GM12878 (cell line): ENCODE data around the gene ERCC5. TPM values are rescaled to one million over a fixed set of nuclear protein-coding genes. Genes with fewer than 3 reads are reported as not detected.

Experiments
- BHLHE40 ChIP-seq, 2 experiments: fragments of 450-650 bp in 1 of 2; IDR thresholded peaks; 2 replicates each; pipeline ENCODE4 v1.6.1; 2011 to 2017; ENCODE audit warnings: low read depth in 2 of 2, borderline replicate concordance in 1 of 2, improper control_type of control experiment in 1 of 2, low read length in 1 of 2, mild to moderate bottlenecking in 1 of 2
- IKZF2 ChIP-seq, 2 experiments: fragments of 450-650 bp; IDR thresholded peaks; 2 replicates each; pipeline ENCODE4 v1.6.1; 2017; ENCODE audit warnings: mild to moderate bottlenecking in 2 of 2, moderate library complexity in 2 of 2
- IRF4 ChIP-seq: IDR thresholded peaks from 2 replicates; pipeline ENCODE4 v1.6.1; 2011; ENCODE audit warnings: low read depth, low read length
- KDM1A ChIP-seq: fragments of 200-600 bp; sonication (generic); IDR thresholded peaks from 2 replicates; pipeline ENCODE4 v1.6.1; 2016; ENCODE audit warnings: borderline replicate concordance
- NR2C2 ChIP-seq: IDR thresholded peaks from 2 replicates; pipeline ENCODE4 v1.6.1; 2011; ENCODE audit warnings: borderline replicate concordance, low read depth; ENCODE audit not compliant: control insufficient read depth, insufficient read length
- PAX8 ChIP-seq: fragments of 450-650 bp; IDR thresholded peaks from 2 replicates; pipeline ENCODE4 v1.6.1; 2017; ENCODE audit warnings: mild to moderate bottlenecking, moderate library complexity
- POLR2AphosphoS2 ChIP-seq: IDR thresholded peaks from 2 replicates; pipeline ENCODE4 v1.6.1; 2011; ENCODE audit warnings: low read depth, mild to moderate bottlenecking, low read length, improper control_type of control experiment, moderate library complexity
- RB1 ChIP-seq: fragments of 450-650 bp; formaldehyde crosslinking; IDR thresholded peaks from 2 replicates; pipeline ENCODE4 v1.6.1; 2017; ENCODE audit warnings: mild to moderate bottlenecking, borderline replicate concordance
- SPI1 ChIP-seq: IDR thresholded peaks from 2 replicates; pipeline ENCODE4 v1.6.1; 2011; ENCODE audit warnings: low read depth, mild to moderate bottlenecking, low read length, moderate library complexity, borderline replicate concordance; ENCODE audit not compliant: insufficient read depth
- STAT1 ChIP-seq: fragments of 450-650 bp; conservative IDR thresholded peaks from 2 replicates; pipeline ENCODE4 v1.6.1; 2014; ENCODE audit warnings: antibody characterized with exemption, mild to moderate bottlenecking
- ZNF207 ChIP-seq: fragments of 450-650 bp; IDR thresholded peaks from 2 replicates; pipeline ENCODE4 v1.6.1; 2014; ENCODE audit warnings: antibody characterized with exemption, mild to moderate bottlenecking, borderline replicate concordance
- ZSCAN29 ChIP-seq: fragments of 450-650 bp; IDR thresholded peaks from 2 replicates; pipeline ENCODE4 v1.6.1; 2017; ENCODE audit warnings: mild to moderate bottlenecking, moderate library complexity
- polyA plus RNA-seq, 11 experiments: library from polyadenylated mRNA; depleted of rRNA in 4 of 11; unstranded in 6 of 11; stranded (reverse) in 5 of 11; fragments of >200 nt; fragmentation: Nextera tagmentation in 4 of 11; fragmentation: Illumina TruSeq in 1 of 11; extraction: Ambion mirVana in 4 of 11; extraction: Trizol in 1 of 11; gene quantifications; 1 replicate in 1 of 11; 2 replicates in 10 of 11; pipeline versions ENCODE4 v1.2.1 to v1.2.3, GENCODE V29; 2011 to 2016; ENCODE audit warnings: inconsistent platforms in 2 of 11, missing spikeins in 2 of 11, low read depth in 1 of 11
- total RNA-seq, 4 experiments: library from RNA; depleted of rRNA in 3 of 4; stranded (reverse); fragments of >200 nt in 3 of 4; fragmentation: Illumina TruSeq in 1 of 4; extraction: Trizol in 1 of 4; gene quantifications; 2 replicates each; pipeline versions ENCODE4 v1.2.1 to v1.2.3, GENCODE V29; 2013 to 2021
- TF ChIP-seq, protein P1 (sequence below): fragments of 450-650 bp; IDR thresholded peaks from 2 replicates; pipeline ENCODE4 v1.6.1; 2017; ENCODE audit warnings: borderline replicate concordance
- TF ChIP-seq, protein P2 (sequence below): fragments of 450-650 bp; formaldehyde crosslinking; IDR thresholded peaks from 2 replicates; pipeline ENCODE4 v1.4.0; 2020; ENCODE audit warnings: mild to moderate bottlenecking, moderate library complexity
- TF ChIP-seq, protein P3 (sequence below): fragments of 450-650 bp; IDR thresholded peaks from 2 replicates; pipeline ENCODE4 v1.6.1; 2016; ENCODE audit warnings: mild to moderate bottlenecking, moderate library complexity, borderline replicate concordance
- TF ChIP-seq, protein P4 (sequence below): fragments of 450-650 bp; IDR thresholded peaks from 2 replicates; pipeline ENCODE4 v1.6.1; 2017; ENCODE audit warnings: mild to moderate bottlenecking, moderate library complexity

The ERCC5 gene
- total and polyA plus RNA-seq, 10 of the 15 experiments (the other 5 are each of a cell fraction or from before 2014, with no cell fraction given), result 11.7 to 59.2 (median 41.6) TPM

DNA sequence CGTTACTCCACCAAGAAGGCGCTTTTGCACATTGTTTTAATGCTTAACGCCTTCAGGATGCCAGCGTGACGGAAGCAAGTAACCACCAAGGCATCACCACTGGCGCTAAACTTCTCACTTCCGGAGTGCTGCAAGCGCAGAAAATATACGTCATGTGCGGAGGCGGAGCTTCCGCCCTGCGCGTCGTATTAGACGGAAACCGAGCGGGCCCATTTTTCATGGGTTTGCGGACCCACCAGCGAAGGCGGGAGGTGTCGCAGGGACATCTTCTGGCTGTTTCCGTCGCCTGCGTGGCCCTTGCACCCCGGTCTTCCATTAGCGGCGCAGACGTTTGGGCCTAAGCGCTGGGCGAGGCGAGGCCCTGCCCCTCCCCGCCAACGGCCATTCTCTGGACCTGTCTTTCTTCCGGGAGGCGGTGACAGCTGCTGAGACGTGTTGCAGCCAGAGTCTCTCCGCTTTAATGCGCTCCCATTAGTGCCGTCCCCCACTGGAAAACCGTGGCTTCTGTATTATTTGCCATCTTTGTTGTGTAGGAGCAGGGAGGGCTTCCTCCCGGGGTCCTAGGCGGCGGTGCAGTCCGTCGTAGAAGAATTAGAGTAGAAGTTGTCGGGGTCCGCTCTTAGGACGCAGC is at the start of gene ERCC5 (continued):
- TF ChIP-seq STAT1 (peak; percentile 82; the same call in 1 of the 2 replicates), IKZF2 (IDR thresholded peaks at IDR 0.05) (peak in 1 of 2 experiments; percentile 30; a peak in 1 of 4 replicates), SPI1 (peak; percentile 16; the same call in 1 of the 2 replicates), KDM1A (no peak), RB1 (peak; percentile 85; the same call in 1 of the 2 replicates), POLR2AphosphoS2 (peak; percentile 81; the same call in 1 of the 2 replicates), ZSCAN29 (no peak), PAX8 (no peak), BHLHE40 (IDR thresholded peaks at IDR 0.05; ENCODE audit: borderline replicate concordance in 1 of 2, low read depth in 2 of 2, low read length in 1 of 2) (peak in 1 of 2 experiments; percentile 77; a peak in 2 of 4 replicates), IRF4 (peak; percentile 69), NR2C2 (no peak), ZNF207 (peak; percentile 96)
- TF ChIP-seq, protein P1, sequence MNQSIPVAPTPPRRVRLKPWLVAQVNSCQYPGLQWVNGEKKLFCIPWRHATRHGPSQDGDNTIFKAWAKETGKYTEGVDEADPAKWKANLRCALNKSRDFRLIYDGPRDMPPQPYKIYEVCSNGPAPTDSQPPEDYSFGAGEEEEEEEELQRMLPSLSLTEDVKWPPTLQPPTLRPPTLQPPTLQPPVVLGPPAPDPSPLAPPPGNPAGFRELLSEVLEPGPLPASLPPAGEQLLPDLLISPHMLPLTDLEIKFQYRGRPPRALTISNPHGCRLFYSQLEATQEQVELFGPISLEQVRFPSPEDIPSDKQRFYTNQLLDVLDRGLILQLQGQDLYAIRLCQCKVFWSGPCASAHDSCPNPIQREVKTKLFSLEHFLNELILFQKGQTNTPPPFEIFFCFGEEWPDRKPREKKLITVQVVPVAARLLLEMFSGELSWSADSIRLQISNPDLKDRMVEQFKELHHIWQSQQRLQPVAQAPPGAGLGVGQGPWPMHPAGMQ, result no peak
- TF ChIP-seq, protein P2, sequence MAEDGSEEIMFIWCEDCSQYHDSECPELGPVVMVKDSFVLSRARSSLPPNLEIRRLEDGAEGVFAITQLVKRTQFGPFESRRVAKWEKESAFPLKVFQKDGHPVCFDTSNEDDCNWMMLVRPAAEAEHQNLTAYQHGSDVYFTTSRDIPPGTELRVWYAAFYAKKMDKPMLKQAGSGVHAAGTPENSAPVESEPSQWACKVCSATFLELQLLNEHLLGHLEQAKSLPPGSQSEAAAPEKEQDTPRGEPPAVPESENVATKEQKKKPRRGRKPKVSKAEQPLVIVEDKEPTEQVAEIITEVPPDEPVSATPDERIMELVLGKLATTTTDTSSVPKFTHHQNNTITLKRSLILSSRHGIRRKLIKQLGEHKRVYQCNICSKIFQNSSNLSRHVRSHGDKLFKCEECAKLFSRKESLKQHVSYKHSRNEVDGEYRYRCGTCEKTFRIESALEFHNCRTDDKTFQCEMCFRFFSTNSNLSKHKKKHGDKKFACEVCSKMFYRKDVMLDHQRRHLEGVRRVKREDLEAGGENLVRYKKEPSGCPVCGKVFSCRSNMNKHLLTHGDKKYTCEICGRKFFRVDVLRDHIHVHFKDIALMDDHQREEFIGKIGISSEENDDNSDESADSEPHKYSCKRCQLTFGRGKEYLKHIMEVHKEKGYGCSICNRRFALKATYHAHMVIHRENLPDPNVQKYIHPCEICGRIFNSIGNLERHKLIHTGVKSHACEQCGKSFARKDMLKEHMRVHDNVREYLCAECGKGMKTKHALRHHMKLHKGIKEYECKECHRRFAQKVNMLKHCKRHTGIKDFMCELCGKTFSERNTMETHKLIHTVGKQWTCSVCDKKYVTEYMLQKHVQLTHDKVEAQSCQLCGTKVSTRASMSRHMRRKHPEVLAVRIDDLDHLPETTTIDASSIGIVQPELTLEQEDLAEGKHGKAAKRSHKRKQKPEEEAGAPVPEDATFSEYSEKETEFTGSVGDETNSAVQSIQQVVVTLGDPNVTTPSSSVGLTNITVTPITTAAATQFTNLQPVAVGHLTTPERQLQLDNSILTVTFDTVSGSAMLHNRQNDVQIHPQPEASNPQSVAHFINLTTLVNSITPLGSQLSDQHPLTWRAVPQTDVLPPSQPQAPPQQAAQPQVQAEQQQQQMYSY (CRISPR knock-in tag), result no peak
- TF ChIP-seq, protein P3, sequence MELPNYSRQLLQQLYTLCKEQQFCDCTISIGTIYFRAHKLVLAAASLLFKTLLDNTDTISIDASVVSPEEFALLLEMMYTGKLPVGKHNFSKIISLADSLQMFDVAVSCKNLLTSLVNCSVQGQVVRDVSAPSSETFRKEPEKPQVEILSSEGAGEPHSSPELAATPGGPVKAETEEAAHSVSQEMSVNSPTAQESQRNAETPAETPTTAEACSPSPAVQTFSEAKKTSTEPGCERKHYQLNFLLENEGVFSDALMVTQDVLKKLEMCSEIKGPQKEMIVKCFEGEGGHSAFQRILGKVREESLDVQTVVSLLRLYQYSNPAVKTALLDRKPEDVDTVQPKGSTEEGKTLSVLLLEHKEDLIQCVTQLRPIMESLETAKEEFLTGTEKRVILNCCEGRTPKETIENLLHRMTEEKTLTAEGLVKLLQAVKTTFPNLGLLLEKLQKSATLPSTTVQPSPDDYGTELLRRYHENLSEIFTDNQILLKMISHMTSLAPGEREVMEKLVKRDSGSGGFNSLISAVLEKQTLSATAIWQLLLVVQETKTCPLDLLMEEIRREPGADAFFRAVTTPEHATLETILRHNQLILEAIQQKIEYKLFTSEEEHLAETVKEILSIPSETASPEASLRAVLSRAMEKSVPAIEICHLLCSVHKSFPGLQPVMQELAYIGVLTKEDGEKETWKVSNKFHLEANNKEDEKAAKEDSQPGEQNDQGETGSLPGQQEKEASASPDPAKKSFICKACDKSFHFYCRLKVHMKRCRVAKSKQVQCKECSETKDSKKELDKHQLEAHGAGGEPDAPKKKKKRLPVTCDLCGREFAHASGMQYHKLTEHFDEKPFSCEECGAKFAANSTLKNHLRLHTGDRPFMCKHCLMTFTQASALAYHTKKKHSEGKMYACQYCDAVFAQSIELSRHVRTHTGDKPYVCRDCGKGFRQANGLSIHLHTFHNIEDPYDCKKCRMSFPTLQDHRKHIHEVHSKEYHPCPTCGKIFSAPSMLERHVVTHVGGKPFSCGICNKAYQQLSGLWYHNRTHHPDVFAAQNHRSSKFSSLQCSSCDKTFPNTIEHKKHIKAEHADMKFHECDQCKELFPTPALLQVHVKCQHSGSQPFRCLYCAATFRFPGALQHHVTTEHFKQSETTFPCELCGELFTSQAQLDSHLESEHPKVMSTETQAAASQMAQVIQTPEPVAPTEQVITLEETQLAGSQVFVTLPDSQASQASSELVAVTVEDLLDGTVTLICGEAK, result peak; percentile 94
- TF ChIP-seq, protein P4, sequence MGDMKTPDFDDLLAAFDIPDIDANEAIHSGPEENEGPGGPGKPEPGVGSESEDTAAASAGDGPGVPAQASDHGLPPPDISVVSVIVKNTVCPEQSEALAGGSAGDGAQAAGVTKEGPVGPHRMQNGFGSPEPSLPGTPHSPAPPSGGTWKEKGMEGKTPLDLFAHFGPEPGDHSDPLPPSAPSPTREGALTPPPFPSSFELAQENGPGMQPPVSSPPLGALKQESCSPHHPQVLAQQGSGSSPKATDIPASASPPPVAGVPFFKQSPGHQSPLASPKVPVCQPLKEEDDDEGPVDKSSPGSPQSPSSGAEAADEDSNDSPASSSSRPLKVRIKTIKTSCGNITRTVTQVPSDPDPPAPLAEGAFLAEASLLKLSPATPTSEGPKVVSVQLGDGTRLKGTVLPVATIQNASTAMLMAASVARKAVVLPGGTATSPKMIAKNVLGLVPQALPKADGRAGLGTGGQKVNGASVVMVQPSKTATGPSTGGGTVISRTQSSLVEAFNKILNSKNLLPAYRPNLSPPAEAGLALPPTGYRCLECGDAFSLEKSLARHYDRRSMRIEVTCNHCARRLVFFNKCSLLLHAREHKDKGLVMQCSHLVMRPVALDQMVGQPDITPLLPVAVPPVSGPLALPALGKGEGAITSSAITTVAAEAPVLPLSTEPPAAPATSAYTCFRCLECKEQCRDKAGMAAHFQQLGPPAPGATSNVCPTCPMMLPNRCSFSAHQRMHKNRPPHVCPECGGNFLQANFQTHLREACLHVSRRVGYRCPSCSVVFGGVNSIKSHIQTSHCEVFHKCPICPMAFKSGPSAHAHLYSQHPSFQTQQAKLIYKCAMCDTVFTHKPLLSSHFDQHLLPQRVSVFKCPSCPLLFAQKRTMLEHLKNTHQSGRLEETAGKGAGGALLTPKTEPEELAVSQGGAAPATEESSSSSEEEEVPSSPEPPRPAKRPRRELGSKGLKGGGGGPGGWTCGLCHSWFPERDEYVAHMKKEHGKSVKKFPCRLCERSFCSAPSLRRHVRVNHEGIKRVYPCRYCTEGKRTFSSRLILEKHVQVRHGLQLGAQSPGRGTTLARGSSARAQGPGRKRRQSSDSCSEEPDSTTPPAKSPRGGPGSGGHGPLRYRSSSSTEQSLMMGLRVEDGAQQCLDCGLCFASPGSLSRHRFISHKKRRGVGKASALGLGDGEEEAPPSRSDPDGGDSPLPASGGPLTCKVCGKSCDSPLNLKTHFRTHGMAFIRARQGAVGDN, result peak; percentile 35
